Measurements from ENCODE around the gene RTKN2. TPM values are rescaled to one million over a fixed set of nuclear protein-coding genes. Genes with fewer than 3 reads are reported as not detected.

The RTKN2 gene
- total and polyA plus RNA-seq, 2 experiments from 2014 or later: 0.68 to 6.6 TPM

GRCh38 chr10:62308101-62308500 is 39.5 kb upstream of the RTKN2 start:
- no peaks in the 10 kb centered on the region for H3K36me3 ChIP-seq (replicated peaks; ENCODE audit: insufficient read depth, low read depth)
- no peak overlapping the region for H3K27ac ChIP-seq
- no peaks in the 10 kb centered on the region for H3K9me3 ChIP-seq (ENCODE audit: low read depth)
- DNase-seq (ENCODE audit: low spot score): no peak
- no peak overlapping the region for H2AFZ ChIP-seq
- no peaks in the 10 kb centered on the region for H3K9me2 ChIP-seq (replicated peaks; ENCODE audit: insufficient read depth)
- H3K4me3 ChIP-seq: no peak overlapping the region
- TF ChIP-seq CTCF (IDR thresholded peaks at IDR 0.05; ENCODE audit: poor library complexity): no peak
- H3K27me3 ChIP-seq: no peaks in the 10 kb centered on the region
- no peaks in the 10 kb centered on the region for H3K79me2 ChIP-seq
- H3K4me1 ChIP-seq (ENCODE audit: insufficient read depth): no peaks in the 10 kb centered on the region
- H4K20me1 ChIP-seq (ENCODE audit: insufficient read depth, poor library complexity, severe bottlenecking): no peaks in the 10 kb centered on the region
- H3K4me2 ChIP-seq: no peak overlapping the region

- Histone ChIP-seq H3K27ac (no peak overlapping the region), H3K36me3 (replicated peaks; ENCODE audit: insufficient read depth, low read depth) (no peaks in the 10 kb centered on the region), H3K9me3 (ENCODE audit: low read depth) (no peaks in the 10 kb centered on the region), H4K20me1 (ENCODE audit: insufficient read depth, poor library complexity, severe bottlenecking) (no peaks in the 10 kb centered on the region), H3K4me2 (no peak overlapping the region), H2AFZ (no peak overlapping the region), H3K27me3 (no peaks in the 10 kb centered on the region), H3K9me2 (replicated peaks; ENCODE audit: insufficient read depth) (no peaks in the 10 kb centered on the region), H3K4me1 (ENCODE audit: insufficient read depth) (no peaks in the 10 kb centered on the region), H3K4me3 (no peak overlapping the region), H3K79me2 (no peaks in the 10 kb centered on the region)
- no peak for DNase-seq (ENCODE audit: low spot score)
- WGBS (ENCODE audit: low lambda C conversion rate, missing lambda C conversion rate): 73% methylated on average over 4 of the region's 4 CpGs
- TF ChIP-seq EZH2 (IDR thresholded peaks at IDR 0.05; ENCODE audit: borderline replicate concordance) (no peak), EZH2phosphoT487 (IDR thresholded peaks at IDR 0.05; ENCODE audit: low read depth, severe bottlenecking, unreplicated experiment) (no peak), CTCF (IDR thresholded peaks at IDR 0.05; ENCODE audit: poor library complexity) (no peak)
These were observed 39.0 kb upstream of the RTKN2 start for GRCh38 chr10:62307635-62308034.

GRCh38 chr10:62306663-62307062 is 38.0 kb upstream of the RTKN2 start:
- no peaks in the 10 kb centered on the region for H3K9me2 ChIP-seq (replicated peaks; ENCODE audit: insufficient read depth)
- no peak for TF ChIP-seq CTCF (IDR thresholded peaks at IDR 0.05; ENCODE audit: poor library complexity)
- no peak for TF ChIP-seq EZH2 (IDR thresholded peaks at IDR 0.05; ENCODE audit: borderline replicate concordance)
- TF ChIP-seq EZH2phosphoT487 (IDR thresholded peaks at IDR 0.05; ENCODE audit: low read depth, severe bottlenecking, unreplicated experiment): no peak
- 89% methylated on average over 9 of the region's 9 CpGs for WGBS (ENCODE audit: low lambda C conversion rate, missing lambda C conversion rate)
- no peak overlapping the region for H2AFZ ChIP-seq
- no peaks in the 10 kb centered on the region for H4K20me1 ChIP-seq (ENCODE audit: insufficient read depth, poor library complexity, severe bottlenecking)
- no peaks in the 10 kb centered on the region for H3K36me3 ChIP-seq (replicated peaks; ENCODE audit: insufficient read depth, low read depth)
- no peaks in the 10 kb centered on the region for H3K4me1 ChIP-seq (ENCODE audit: insufficient read depth)
- H3K4me2 ChIP-seq: no peak overlapping the region
- H3K27me3 ChIP-seq: no peaks in the 10 kb centered on the region
- H3K9me3 ChIP-seq (ENCODE audit: low read depth): no peaks in the 10 kb centered on the region
- H3K79me2 ChIP-seq: no peaks in the 10 kb centered on the region
- DNase-seq (ENCODE audit: low spot score): no peak
- H3K27ac ChIP-seq: no peak overlapping the region
- H3K4me3 ChIP-seq: no peak overlapping the region

- no peak overlapping the region for H3K27ac ChIP-seq
- H3K4me1 ChIP-seq (ENCODE audit: insufficient read depth): no peaks in the 10 kb centered on the region
- H3K27me3 ChIP-seq: no peaks in the 10 kb centered on the region
- DNase-seq (ENCODE audit: low spot score): no peak
- no peak overlapping the region for H3K4me2 ChIP-seq
- TF ChIP-seq CTCF (IDR thresholded peaks at IDR 0.05; ENCODE audit: poor library complexity) (no peak), EZH2 (IDR thresholded peaks at IDR 0.05; ENCODE audit: borderline replicate concordance) (no peak), EZH2phosphoT487 (IDR thresholded peaks at IDR 0.05; ENCODE audit: low read depth, severe bottlenecking, unreplicated experiment) (no peak)
- H4K20me1 ChIP-seq (ENCODE audit: insufficient read depth, poor library complexity, severe bottlenecking): no peaks in the 10 kb centered on the region
- no peak overlapping the region for H2AFZ ChIP-seq
- no peaks in the 10 kb centered on the region for H3K9me2 ChIP-seq (replicated peaks; ENCODE audit: insufficient read depth)
- H3K79me2 ChIP-seq: no peaks in the 10 kb centered on the region
- H3K9me3 ChIP-seq (ENCODE audit: low read depth): no peaks in the 10 kb centered on the region
- no peak overlapping the region for H3K4me3 ChIP-seq
- 76% methylated on average over 1 of the region's 1 CpG for WGBS (ENCODE audit: low lambda C conversion rate, missing lambda C conversion rate)
- no peaks in the 10 kb centered on the region for H3K36me3 ChIP-seq (replicated peaks; ENCODE audit: insufficient read depth, low read depth)
These were observed 37.2 kb upstream of the RTKN2 start for GRCh38 chr10:62305813-62306212.

Measured in hepatocyte (in vitro differentiated cells).